Medulla oblongata (tissue), 1 donor: ENCODE measurements around the gene SDK1.

ENCODE experiments used
- DNase-seq: peaks from one replicate; pipeline ENCODE4 v3.0.0-alpha.2; 2015; ENCODE audit errors: extremely low spot score

Gene SDK1

DNA sequence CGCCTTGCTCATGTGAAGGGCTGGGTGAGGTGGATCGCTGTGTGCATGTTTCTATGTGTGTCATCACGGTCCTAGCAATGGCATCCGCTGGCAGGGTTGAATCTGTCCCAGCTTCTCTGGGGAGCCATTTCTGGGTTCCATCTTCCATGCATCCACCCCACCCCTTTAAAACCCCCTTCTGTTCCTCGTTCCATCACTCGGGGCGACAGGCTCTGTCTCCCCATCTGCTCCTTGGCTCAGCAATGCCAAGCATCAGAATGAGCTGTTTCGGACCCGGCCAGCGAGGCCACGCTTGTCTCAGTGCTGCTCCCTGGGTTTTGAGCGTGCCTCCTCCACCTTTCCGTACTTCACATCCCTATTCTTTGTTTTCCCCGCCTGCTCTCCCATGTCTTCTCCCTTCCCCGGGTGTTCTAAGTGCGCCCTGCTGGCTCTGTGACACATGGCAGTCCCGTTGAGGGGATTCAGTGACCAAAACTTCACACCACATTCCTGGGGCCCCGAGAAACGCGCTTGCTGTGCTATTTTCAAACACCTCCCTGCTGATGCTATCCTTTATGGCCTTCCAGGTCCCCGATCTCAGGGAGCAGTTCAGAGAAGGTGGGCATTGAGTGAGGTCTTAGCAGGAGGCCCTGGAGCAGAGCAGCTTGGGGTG lies 827.0 kb downstream of the SDK1 start:
- no peak for DNase-seq

DNA sequence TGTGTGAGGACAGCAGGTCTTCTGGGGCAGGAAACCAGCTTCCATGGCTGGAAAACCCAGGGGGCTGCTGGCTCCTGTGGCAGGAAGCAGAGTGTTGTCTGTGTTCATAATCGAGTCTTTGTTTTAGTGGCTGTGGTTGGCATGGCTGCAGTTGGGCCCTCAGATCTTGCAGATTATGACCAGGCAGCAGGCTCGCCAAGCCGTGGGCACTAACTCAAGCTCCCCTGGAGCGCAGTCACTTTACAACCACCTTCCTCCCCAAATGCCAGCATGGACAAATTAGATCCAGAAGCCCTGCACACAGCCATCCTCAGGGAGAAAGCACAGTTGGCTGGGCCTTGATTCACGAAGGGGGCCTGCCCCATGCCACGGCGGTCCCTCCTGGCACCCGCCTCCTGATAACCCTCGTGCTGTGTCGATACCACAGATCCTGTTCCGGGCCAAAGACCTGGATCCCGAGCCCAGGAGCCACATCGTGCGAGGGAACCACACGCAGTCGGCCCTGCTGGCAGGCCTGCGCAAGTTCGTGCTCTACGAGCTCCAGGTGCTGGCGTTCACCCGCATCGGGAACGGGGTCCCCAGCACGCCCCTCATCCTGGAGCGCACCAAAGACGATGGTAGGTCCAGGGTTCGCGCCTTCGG lies 828.5 kb downstream of the SDK1 start:
- peak; percentile 73 for DNase-seq

DNA sequence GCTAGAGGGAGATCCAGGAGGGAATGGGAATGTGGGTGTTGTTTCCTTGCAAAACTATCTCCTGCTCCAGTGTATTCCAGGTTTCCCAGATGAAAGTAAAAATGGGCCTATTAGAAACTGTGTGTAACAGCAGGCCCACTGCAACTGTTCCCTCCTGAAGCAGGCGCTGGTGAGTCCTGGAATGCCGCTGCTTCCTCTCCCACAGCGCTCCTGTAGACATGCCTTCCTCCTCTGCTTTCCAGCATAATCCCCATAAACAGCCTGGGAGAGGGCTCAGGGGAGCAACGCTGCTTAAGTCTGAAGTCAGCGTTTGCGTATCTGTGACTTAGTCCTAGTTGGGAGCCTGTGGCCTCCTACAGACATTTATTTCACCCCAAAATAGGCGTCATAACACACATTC lies 830.0 kb downstream of the SDK1 start:
- DNase-seq, result no peak

DNA sequence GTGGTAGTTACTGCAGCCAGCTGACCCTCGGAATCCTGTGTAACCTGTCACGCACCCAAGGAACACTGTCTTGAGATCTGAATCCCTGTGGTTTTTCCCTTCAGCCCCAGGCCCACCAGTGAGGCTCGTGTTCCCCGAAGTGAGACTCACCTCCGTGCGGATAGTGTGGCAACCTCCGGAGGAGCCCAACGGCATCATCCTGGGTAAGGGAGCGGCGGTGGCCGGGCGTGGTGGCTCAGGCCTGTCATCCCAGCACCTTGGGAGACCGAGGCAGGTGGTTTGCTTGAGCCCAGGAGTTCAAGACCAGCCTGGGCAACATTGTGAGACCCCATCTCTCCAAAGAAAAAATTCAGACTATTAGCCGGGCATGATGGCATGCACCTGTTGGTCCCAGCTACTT lies 831.2 kb downstream of the SDK1 start:
- DNase-seq, result no peak

DNA sequence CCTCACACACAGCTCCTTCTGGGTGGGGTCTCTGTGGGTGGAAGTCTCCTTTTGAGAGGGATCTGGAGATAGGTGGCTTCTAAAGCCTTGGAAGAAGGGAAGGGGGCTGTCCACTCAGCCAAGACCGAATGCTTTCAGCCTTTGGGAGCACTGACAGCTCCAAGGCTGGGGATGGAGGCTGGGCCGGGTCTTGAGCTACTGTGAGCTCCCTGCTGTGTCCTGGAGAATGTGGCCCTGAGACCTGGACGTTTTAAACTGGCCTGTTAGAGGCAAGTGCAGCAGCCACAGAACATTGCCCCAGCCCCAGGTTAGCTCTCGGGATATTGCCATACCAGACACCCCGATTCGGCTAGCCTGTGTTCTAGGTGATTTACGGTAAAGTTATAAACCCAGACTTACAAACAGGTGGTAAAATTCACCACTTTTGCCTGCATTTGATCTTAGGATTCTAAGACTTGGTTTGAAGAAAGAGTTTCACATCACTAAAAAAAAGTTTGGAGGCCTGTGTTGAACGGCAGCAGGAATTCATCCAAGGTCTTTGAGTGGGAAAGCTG lies 832.5 kb downstream of the SDK1 start:
- DNase-seq, result no peak

DNA sequence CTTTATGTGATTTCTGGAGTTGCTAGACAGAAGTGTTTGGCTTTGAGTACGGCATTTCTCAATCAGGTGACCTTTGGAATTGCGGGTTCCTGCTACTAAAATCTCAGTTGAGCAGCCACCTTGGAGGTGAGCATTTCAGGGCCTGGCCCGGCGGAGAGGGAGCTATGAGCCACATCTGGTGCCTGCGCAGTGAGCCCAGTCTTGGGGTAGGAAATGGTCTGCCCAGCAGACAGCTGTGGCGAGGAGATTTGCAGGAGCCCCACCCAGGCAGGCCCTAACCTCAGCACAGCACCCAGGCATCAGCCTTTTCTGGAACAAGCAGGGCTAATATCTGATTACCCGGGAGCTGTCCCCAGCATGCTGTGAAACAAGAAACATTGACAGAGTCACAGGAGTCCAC lies 833.2 kb downstream of the SDK1 start:
- no peak for DNase-seq

DNA sequence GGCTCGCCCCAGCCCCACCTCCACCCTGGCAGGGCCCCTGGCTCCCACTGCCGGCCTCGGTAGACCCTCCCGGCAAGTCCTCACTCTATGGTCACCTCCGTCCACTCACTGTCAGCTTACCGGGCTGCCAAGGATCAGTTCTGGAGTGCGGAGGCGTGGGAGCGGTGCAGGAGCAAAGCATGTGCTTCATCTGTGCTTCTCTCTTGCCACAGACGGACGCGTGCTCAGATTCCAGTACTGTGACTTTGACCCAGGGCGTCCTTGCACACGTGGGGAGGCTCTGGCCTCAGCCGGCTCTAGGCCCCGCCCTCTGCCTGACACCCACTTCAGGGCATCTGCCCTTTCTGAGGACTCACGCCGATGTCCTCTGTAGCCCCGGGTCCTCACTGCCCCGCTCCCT lies 833.6 kb downstream of the SDK1 start:
- no peak for DNase-seq

DNA sequence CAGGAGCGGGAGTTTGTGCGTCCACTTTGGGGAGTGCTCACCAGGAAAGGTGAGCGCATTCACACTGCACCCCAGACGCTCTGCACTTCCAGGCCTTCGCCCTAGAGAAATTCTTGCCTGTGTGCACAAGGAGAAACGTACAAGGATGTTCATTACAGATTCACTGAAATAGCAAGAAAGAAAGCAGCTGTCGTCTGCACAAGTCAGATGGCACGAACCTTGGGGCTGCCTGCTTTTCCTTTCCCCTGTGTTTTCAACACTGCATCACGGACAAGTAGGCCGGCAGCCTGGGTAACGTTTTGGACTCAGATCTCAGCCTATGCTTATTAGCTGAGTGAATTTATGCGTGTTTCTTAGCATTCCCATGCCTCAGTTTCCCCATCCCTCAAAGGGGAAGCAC lies 834.2 kb downstream of the SDK1 start:
- DNase-seq, result no peak

DNA sequence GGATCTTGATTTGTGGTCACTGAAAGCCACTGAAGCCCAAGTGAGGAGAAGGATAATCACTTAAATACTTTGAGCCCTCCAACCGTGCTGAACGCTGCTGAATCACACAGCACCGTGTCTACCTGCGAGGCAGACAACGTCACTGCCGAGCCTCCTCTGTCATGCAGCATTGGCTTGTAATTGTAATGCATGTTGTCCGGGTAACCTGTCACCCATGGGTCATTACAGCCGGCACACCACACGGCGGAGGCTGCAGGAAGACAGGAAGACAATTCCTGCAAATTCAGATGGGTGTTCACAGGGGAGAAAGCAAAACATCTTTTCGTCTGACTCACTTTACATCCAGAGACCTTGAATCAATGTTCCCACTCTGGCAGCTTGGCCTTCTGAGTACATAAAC lies 835.0 kb downstream of the SDK1 start:
- no peak for DNase-seq

DNA sequence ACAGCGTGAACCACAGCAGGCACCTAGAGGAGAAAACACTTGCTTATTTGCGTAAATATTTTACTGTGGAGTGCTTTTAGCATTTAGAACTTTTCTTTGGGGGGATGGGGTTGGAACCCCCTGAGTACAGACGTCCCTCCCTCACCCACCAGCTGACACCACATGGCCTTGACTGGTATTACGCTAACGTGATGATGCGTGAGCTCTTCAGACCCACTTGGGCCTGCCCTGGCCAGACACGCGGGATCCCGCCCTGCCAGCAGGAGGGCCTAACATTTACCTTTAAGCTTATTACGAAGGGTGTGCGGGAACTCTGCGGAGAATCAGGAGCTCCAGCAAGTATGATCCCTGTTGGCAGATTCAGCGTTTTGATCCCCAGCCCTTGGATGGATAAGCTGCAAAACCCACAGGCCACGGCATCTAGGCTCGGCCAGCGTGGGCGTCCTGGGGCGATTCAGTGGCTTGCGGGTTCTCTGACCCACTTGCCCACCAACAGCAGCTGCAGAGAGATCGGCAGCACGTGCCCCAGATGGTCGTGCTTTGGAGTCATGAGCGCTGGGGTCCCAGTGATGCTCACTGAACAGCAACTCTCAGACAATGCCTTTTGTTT lies 835.6 kb downstream of the SDK1 start:
- no peak for DNase-seq

DNA sequence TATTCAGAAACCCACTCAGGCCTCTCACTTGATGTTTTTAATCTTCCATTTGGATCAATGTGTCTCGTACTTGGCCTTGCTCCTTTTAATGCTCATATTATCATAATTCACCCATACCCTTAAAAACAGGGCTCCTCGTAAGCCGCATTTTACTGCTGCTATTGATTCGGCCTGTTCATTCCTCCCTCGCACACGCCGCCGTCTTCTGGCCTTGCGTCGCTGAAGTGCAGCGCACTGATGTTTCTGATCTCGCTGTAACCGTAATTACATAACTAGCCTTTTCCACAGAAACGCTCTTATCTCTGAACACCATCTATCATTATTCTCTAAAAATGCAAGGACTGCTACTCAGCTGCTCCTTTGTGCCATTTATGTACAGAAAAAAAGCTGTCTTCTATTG lies 836.5 kb downstream of the SDK1 start:
- DNase-seq, result no peak

DNA sequence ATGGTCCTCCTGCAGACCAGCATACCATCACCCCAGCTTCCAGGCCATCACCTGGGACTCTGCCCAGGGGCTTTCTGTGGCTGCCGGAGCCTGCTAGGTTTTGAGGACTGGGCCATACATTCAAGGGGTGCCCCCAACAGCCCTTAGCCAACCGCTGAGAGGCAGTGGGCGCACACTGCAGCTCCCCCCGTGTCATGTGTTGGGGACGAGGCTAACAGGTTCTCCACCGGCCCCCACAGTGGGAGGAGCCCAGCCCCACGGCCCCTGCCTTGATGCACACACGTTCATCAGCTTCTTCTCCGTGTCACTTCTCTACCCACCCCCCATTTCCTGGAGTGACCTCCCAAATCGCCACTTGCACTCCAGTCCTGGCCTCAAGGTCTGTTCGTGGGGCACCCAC lies 837.8 kb downstream of the SDK1 start:
- DNase-seq, result no peak

DNA sequence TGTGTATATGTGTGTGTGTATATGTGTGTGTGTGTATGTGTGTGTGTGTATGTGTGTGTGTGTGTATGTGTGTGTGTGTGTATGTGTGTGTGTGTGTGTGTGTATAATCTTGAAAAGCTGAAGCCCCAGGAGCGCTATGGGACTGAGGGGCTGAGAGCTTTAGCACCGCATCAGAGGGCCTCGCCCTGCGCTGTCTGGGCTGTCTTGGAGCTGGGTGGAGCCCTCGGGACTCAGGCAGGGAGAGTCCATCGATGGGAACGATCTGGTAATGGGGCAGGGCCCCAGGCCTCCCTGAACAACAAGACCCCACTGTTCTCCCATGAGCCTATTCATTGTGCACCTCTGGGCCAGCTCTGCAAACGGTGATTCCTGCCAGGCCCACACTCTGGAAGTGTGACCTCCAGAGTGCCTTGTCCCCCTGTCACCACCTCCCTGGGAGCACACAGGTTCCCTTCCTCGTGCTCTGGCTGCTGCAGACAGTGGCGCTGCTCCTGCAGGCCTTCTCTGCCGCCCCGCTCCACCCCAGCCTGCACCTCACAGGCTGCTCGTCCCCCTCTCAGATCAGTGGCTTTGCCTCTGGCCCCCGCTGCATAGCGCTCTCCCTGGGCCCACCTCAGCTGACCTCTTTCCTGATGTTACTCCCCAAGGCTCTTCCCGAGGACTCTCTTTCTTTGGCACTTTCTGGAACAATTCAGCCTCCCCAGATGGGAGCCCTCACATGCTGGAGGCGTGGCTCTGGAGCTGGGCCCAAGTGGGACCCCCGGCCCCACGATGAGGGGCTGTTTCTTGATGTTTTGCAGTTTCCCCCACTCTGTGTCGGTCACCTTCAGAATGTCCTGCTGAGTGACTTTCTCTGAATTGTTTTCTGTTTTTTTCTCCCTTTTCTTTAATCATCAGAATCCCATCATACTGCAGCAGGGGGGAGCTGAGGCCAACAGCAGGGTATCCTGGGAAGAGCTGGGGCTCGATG lies 838.9 kb downstream of the SDK1 start:
- no peak for DNase-seq

DNA sequence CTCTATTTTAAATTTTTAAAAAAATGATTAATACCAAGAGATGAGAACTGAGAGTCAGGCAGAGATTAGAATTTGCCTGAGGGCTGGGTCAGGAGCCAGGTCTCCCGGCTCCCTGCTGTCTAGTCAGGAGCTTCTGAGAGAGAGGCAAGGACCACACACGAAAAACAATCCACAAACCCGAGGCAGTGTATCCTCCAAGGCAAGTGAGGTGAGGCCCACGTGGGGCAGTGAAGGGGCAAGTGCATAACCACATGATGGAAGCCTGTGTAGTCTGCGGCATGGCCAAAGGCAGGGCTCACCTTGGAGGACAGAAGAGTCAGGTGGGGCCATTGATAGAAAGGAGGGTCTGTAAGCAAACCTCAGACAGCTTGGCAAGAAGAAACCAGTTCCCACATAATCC lies 839.9 kb downstream of the SDK1 start:
- DNase-seq, result no peak

DNA sequence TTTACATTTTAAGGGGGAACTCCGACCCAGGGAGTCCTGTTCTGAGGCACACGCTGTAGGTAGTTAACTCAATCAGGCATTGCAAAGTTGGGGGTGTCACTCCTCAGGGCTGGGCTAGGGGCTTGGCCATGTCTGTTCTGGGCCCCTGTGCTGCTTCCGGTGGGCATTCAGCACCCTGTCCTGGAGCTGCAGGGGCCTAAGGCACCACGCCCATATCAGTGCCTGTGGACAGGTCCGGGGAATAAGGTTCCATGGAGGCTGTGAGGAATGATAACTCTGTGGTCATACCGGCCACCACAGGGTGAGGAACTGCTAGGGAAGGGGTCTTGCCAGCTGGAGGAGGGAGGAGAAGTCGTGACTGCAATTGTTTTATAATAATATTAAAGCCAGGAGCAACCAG lies 842.0 kb downstream of the SDK1 start:
- no peak for DNase-seq

DNA sequence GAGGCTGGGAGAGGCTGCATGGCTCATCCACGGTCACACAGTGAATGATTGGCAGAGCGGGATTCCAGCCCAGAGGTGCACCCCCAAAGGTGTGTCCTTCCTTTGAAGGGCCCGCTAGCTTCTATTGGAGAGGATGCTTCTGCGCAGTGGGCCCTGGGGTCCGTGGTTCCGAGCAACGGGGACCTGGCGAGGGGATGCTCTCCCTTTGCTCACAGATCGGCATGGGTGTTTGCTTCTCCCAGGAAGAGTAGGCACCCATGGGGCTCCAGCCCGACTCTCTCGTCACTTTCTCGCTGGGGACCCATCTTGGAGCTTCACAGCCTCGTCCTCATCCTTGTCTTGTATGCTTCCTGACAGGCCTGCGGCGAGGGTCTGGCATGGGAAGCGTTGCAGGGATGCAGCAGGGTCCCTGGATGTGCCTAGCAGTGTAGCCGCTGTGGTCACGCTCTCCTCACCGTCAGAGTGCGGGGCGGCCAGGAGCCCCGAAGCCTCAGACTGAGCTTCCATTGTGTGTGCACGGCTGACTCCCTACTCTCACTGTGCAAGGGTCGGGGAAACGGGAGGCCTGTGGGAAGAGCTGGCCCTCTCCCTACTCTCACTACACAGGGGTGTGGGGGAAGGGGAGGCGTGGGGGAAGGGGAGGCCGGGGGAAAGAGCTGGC lies 842.6 kb downstream of the SDK1 start:
- DNase-seq, result no peak

DNA sequence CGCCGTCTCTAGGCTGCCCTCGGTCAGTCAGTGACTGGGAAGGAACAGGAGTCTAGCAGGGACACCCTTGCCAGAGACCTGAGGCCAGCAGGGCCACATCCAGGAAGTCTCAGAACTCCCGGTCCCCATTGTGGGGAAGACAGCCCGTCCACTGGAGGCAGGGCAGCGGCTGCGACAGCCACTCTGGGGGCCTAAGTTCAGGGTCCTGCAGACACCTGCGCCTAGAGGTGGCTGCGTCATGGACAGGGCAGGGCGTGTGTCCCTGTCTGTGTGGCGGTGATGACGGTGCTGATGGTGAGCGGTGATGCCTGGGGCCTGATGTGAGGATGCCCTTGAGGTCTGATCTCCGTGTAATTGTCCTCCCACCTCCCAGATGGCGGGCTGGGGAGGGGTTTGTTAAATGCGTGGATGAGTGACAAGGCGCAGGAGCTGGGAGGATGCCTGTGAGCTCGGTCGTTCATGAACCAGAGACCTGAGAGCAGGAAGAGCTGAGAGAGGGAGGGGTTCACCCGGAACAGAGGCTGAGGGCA lies 843.2 kb downstream of the SDK1 start:
- no peak for DNase-seq

DNA sequence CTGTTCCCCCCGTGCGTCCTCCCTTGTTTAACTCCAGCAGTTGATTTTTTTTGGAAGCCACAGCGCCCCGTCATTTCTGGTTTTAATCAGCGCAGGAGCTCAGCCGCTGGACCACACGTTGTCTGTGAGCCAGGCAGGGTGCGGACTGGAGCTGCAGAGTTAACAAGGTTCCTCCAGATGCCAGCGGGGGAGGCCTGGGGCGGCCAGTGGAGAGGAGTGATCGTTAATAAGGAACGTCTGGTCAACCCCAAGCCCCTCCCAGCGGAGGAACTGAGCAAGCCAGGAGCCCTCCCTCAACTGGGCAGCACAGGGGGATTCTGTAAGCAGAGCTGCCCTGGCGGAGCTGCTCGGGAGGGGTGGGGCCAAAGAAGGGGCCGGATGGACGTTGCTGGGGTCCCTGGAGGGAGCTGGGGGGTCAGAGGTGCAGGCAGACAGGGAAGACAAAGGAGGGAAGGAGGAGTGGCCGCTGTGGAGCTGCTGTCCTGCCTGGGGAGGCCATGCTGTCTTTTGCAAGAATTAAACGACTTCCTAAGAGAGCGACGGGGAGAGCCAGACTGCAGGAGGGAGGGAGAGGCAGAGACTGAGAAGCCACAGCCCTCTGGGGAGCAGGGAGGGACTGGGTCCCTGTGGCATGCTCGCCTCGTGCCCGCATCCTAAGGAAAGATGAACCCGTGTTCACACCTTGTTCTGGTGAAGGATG lies 843.9 kb downstream of the SDK1 start:
- peak; percentile 12 for DNase-seq

DNA sequence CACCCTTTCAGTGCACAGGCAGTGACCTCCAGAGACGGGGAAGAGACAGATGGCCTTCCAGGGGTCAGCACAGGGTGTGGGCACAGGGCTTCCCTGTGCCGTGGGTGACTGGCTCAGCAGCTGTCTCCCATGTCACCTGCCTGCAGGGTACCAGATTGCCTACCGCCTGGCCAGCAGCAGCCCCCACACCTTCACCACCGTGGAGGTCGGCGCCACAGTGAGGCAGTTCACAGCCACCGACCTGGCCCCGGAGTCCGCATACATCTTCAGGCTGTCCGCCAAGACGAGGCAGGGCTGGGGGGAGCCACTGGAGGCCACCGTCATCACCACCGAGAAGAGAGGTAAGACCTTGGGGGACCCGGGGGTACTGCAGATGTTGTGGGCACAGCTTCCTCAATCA lies 844.5 kb downstream of the SDK1 start:
- no peak for DNase-seq

DNA sequence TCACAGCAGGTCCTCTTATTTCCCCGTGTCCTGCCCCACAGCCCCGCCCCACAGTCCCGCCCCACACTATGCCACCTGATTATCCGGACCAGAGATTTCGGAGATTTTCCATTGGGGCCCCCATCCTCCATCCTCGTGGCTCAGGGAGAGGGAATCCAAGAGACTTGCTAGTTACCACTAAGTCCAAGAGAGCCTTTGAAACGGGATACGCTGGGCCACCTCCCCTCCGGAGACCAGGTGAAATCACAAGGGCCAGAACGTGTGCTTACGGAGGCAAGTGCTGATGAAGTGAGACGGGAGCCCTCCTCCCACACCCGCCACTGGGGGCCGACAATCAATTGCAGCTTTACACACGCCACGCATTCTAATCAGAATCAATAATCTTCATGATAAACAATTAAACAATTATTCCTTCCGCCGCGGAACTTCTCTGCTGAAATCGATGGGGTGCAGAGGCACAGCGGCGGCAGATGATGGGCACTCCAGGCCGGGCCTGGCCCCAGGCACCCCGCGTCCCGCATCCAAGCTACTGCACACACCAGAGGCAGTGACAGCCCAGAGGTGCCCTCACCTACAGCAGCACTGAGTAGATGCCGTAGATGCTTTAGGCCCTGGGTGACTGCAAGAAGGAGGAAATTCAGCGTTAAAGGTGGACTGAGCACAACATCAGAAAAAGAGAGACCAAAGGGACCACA lies 847.0 kb downstream of the SDK1 start:
- DNase-seq, result no peak
